Sigmoid colon (tissue), 7 donors: ENCODE results near the gene SORCS2. TPM values are rescaled to one million over a fixed set of nuclear protein-coding genes. Genes with fewer than 3 reads are reported as not detected.

Experiments
- DNase-seq: peaks from one replicate; pipeline ENCODE4 v3.0.0-alpha.2; 2019
- H3K27ac ChIP-seq, 4 donors: fragments of 200-600 bp; sonication (generic); one replicate each; pipeline ENCODE4 v1.5.1; 2016 to 2019; ENCODE audit warnings: mild to moderate bottlenecking in 1 of 4
- H3K27me3 ChIP-seq, 3 donors: fragments of 200-600 bp; sonication (generic); one replicate each; pipeline ENCODE4 v1.5.1; 2019; ENCODE audit warnings: mild to moderate bottlenecking in 1 of 3
- H3K36me3 ChIP-seq, 4 donors: fragments of 200-600 bp; sonication (generic); one replicate each; pipeline ENCODE4 v1.5.1; 2016 to 2019
- H3K4me1 ChIP-seq, 4 donors: fragments of 200-600 bp; sonication (generic); one replicate each; pipeline ENCODE4 v1.5.1; 2017 to 2019
- H3K4me3 ChIP-seq, 4 donors: fragments of 200-600 bp; sonication (generic); one replicate each; pipeline ENCODE4 v1.5.1; 2017 to 2019; ENCODE audit warnings: mild to moderate bottlenecking in 2 of 4, moderate library complexity in 1 of 4
- H3K9me3 ChIP-seq, 4 donors: fragments of 200-600 bp in 3 of 4; sonication (generic) in 3 of 4; one replicate each; pipeline versions ENCODE4 v1.5.1 to v1.6.1; 2013 to 2019
- EP300 ChIP-seq, 4 donors: sonication (generic); formaldehyde crosslinking; IDR thresholded peaks; one replicate each; pipeline ENCODE4 v1.6.1; 2017; ENCODE audit warnings: antibody characterized with exemption in 4 of 4
- POLR2A ChIP-seq, 2 donors: fragments of 450-650 bp; IDR thresholded peaks; one replicate each; pipeline ENCODE4 v1.6.1; 2016; ENCODE audit warnings: antibody characterized with exemption in 2 of 2, mild to moderate bottlenecking in 2 of 2, moderate library complexity in 2 of 2
- POLR2AphosphoS5 ChIP-seq, 4 donors: sonication (generic); formaldehyde crosslinking; IDR thresholded peaks; one replicate each; pipeline ENCODE4 v1.6.1; 2017; ENCODE audit warnings: antibody characterized with exemption in 4 of 4
- WGBS, 2 donors: extraction: QIAGEN DNeasy Blood & Tissue Kit; methylation state at CpG; one replicate each; pipeline ENCODE4 v1.1.7; 2013; 5-methylcytosine and 5-hydroxymethylcytosine counted together
- intact Hi-C: fragments of 100-400 bp; cut with DNase I; formaldehyde crosslinking; loops from one replicate; pipeline ENCODE4 v1.15.1; 2023
- polyA plus RNA-seq, 3 donors: library from polyadenylated mRNA; stranded (reverse); fragments of 200-250 nt; gene quantifications; one replicate each; pipeline ENCODE4 v1.2.3, GENCODE V29; 2013
- total RNA-seq, 4 donors: library from RNA; depleted of rRNA; stranded (reverse); fragments of >200 nt; gene quantifications; one replicate each; pipeline ENCODE4 v1.1.0, GENCODE V29; 2016
- TF ChIP-seq, protein P1 (sequence below), 4 experiments: fragments of 450-650 bp in 3 of 4; fragments of 200-600 bp in 1 of 4; IDR thresholded peaks; one replicate each; pipeline ENCODE4 v1.5.1; 2016 to 2019; ENCODE audit warnings: antibody characterized with exemption in 4 of 4, mild to moderate bottlenecking in 3 of 4, moderate library complexity in 2 of 4
- donor health status: healthy with polysubstance abuse.
- donor health status: Bipolar disorder and iron deficiency.
- donor health status: healthy.

The SORCS2 gene
- total and polyA plus RNA-seq, 7 donors: 1.8 to 6.4 (median 3.9) TPM; not detected in 2

DNA sequence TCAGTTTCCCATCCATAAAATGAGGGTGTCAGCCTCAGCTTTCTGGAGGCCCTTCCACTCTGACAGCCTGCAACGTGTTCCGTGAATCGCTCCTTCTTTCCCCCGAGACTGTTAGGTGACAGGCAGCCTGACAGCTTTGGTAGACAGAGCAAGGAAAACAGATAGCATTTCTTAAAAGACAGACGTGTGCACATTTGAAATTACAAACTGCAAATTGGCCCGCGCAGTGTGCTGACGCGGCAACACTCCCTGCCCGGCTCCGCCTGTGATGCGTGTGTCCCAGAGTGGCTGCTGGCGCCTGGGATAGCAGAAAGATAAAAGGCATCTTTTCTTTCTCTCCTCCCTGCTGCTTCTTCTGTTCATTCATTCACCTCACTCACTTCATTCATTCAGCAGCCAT is 502.0 kb downstream of the SORCS2 start:
- intact Hi-C loops: no loop called here
- H3K9me3 ChIP-seq: no peaks in the 10 kb centered on the region
- peaks cover 0 to 9% (median 0%) of the 10 kb centered on the region in 3 donors for H3K27me3 ChIP-seq
- no peak overlapping the region for H3K4me3 ChIP-seq
- H3K27ac ChIP-seq: no peak overlapping the region
- WGBS, 2 donors: 76 to 85% methylated on average over 13 of the region's 13 CpGs
- no peaks in the 10 kb centered on the region for H3K4me1 ChIP-seq
- DNase-seq: no peak
- H3K36me3 ChIP-seq: no peaks in the 10 kb centered on the region
- TF ChIP-seq EP300 (IDR thresholded peaks at IDR 0.05) (no peak), POLR2A (IDR thresholded peaks at IDR 0.05) (no peak), POLR2AphosphoS5 (IDR thresholded peaks at IDR 0.05) (no peak)
- TF ChIP-seq, protein P1, sequence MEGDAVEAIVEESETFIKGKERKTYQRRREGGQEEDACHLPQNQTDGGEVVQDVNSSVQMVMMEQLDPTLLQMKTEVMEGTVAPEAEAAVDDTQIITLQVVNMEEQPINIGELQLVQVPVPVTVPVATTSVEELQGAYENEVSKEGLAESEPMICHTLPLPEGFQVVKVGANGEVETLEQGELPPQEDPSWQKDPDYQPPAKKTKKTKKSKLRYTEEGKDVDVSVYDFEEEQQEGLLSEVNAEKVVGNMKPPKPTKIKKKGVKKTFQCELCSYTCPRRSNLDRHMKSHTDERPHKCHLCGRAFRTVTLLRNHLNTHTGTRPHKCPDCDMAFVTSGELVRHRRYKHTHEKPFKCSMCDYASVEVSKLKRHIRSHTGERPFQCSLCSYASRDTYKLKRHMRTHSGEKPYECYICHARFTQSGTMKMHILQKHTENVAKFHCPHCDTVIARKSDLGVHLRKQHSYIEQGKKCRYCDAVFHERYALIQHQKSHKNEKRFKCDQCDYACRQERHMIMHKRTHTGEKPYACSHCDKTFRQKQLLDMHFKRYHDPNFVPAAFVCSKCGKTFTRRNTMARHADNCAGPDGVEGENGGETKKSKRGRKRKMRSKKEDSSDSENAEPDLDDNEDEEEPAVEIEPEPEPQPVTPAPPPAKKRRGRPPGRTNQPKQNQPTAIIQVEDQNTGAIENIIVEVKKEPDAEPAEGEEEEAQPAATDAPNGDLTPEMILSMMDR (IDR thresholded peaks at IDR 0.05): no peak

DNA sequence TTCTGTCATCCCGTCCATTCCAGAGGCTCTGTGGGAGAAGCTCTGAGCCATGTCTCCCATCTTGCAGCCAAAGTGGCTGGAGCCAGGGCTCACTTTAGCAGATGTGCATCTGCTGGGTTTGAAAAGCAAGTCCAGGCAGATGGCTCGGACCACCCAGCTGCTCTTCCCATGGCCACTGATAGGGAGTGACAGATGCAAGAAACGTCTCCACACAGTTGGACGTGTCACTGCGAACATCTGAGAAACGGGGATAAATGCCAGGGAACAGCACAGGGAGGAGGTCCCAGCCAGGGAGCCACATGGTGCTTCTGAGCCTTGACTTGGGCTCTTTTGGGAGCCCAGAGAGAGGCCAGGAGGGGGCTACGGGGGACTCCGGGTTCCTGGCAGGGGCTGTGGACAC is 505.0 kb downstream of the SORCS2 start:
- WGBS, 2 donors: 66 to 70% methylated on average over 8 of the region's 8 CpGs
- no peak overlapping the region for H3K27ac ChIP-seq

DNA sequence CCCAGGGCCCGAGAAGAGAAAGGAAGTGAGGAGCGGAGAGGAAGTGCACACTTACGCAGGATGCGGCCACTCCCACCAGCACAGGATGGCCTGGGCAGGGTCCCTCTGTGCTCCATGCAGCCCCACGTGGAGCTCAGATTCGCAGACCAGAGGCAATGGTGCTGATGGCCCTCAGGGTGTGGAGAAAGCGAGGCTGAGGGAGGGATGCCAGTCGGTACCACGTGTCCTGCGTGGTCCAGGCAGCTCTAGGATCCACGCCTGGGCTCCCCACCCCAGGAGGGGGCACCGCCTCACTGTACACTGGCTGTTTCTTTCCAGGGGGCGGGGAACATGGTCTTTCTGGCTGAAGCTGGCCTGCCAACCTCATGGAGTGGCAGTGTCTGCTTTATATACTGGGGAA is 505.5 kb downstream of the SORCS2 start:
- 70 to 71% methylated on average over 13 of the region's 13 CpGs for WGBS, 2 donors
- no peak overlapping the region for H3K27ac ChIP-seq
- H3K4me3 ChIP-seq: no peak overlapping the region
- DNase-seq: no peak
- no peaks in the 10 kb centered on the region for H3K36me3 ChIP-seq
- TF ChIP-seq EP300 (IDR thresholded peaks at IDR 0.05) (no peak), POLR2AphosphoS5 (IDR thresholded peaks at IDR 0.05) (no peak), POLR2A (IDR thresholded peaks at IDR 0.05) (no peak)
- TF ChIP-seq, protein P1 (IDR thresholded peaks at IDR 0.05): no peak
- intact Hi-C loops: no loop called here
- H3K4me1 ChIP-seq: no peaks in the 10 kb centered on the region
- H3K27me3 ChIP-seq: peaks cover 0 to 11% (median 0%) of the 10 kb centered on the region in 3 donors
- no peaks in the 10 kb centered on the region for H3K9me3 ChIP-seq

More for the DNA sequence above, 505.0 kb downstream of the SORCS2 start:
- Histone ChIP-seq H3K9me3 (no peaks in the 10 kb centered on the region), H3K36me3 (no peaks in the 10 kb centered on the region), H3K4me1 (no peaks in the 10 kb centered on the region), H3K4me3 (no peak overlapping the region), H3K27me3 (peaks cover 0 to 11% (median 0%) of the 10 kb centered on the region in 3 donors)
- intact Hi-C loops: no loop called here
- DNase-seq: no peak
- TF ChIP-seq POLR2A (IDR thresholded peaks at IDR 0.05) (no peak), EP300 (IDR thresholded peaks at IDR 0.05) (no peak), POLR2AphosphoS5 (IDR thresholded peaks at IDR 0.05) (no peak)
- TF ChIP-seq, protein P1 (IDR thresholded peaks at IDR 0.05): no peak

DNA sequence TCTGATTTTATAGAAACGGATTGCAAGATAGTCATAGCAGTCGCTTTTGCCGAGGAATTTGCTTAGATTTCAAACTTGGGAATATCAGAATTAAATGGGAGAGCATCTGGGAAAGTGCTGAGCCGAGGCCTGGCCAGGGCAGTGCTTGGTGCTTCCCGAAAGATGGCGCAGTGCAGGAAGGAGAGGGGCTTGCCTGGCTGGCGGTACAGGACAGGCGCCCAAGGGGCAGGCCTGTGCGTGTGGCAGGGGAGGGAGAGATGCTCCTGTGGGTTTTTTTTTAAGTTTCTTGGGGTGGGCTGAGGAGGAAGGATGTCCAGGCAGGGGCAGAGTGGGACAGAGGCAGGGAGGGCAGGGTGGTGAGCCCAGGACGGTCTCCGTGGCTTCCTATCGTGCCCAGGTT is 506.2 kb downstream of the SORCS2 start:
- DNase-seq: no peak
- Histone ChIP-seq H3K4me3 (no peak overlapping the region), H3K36me3 (no peaks in the 10 kb centered on the region), H3K27ac (no peak overlapping the region), H3K9me3 (no peaks in the 10 kb centered on the region), H3K27me3 (peaks cover 0 to 11% (median 0%) of the 10 kb centered on the region in 3 donors), H3K4me1 (no peaks in the 10 kb centered on the region)
- intact Hi-C loops: no loop called here
- WGBS, 2 donors: 67 to 74% methylated on average over 12 of the region's 12 CpGs
- no peak for TF ChIP-seq POLR2AphosphoS5 (IDR thresholded peaks at IDR 0.05)
- no peak for TF ChIP-seq EP300 (IDR thresholded peaks at IDR 0.05)
- TF ChIP-seq POLR2A (IDR thresholded peaks at IDR 0.05): no peak
- TF ChIP-seq, protein P1 (IDR thresholded peaks at IDR 0.05): no peak

DNA sequence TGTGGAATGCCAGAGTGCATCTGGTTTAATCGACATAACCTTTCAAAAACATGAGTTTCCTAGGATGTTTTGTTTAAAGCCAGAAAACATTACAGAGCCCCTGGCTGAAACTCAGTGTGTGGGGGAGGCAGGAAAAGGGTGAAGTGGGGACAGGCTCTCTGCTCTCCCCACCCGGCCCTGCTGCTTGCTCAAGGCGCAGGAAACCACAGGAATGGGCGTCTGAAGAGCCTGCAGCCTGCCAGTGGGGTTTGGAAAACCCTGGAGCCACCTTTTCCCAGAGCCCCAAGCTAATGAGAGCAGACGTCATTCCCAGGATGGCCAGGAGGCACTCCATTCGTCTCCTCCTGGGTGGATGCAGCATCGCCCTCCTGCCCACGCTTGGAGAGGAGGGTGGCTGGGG is 506.7 kb downstream of the SORCS2 start:
- WGBS, 2 donors: 41% methylated on average over 8 of the region's 8 CpGs
- Histone ChIP-seq H3K4me1 (no peaks in the 10 kb centered on the region), H3K9me3 (no peaks in the 10 kb centered on the region), H3K27ac (no peak overlapping the region), H3K36me3 (no peaks in the 10 kb centered on the region), H3K4me3 (no peak overlapping the region), H3K27me3 (peaks cover 0 to 11% (median 0%) of the 10 kb centered on the region in 3 donors)
- TF ChIP-seq EP300 (IDR thresholded peaks at IDR 0.05): no peak
- TF ChIP-seq, protein P1 (IDR thresholded peaks at IDR 0.05): no peak
- no peak for TF ChIP-seq POLR2AphosphoS5 (IDR thresholded peaks at IDR 0.05)
- no peak for TF ChIP-seq POLR2A (IDR thresholded peaks at IDR 0.05)
- intact Hi-C loops: no loop called here
- no peak for DNase-seq
